GM20000 (cell line): ENCODE measurements around the gene IMMP2L.
A peak's percentile ranks its signal among the peaks of the same experiment; 100 is the strongest.

ENCODE experiments used
- DNase-seq: peaks from one replicate; pipeline ENCODE4 v3.0.0; 2012; ENCODE audit warnings: low spot score
- TF ChIP-seq, protein P1 (sequence below): IDR thresholded peaks from 2 replicates; pipeline ENCODE4 v1.5.1; 2012; ENCODE audit warnings: mild to moderate bottlenecking, control low read depth; ENCODE audit errors: extremely low read depth, missing control alignments

Gene IMMP2L

DNA sequence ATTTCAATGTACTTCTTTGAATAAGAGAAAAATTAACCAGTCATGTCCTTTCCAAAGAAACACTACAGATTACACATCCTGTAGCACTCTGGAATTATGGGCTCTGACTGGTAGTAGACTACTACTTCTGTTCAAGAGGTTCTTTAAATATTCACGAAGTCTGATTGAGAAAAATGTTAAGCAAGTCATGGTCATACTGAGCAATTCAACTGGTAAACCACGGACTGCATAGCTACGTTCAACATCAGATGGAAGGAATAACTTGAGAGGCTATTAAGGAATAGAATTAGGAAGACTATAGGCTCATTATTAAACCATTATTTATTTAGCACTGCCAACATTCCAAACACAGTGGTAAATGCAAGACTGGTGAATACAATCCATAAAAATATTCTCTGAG is 160.8 kb downstream of the IMMP2L start:
- no peak for DNase-seq
- TF ChIP-seq, protein P1, sequence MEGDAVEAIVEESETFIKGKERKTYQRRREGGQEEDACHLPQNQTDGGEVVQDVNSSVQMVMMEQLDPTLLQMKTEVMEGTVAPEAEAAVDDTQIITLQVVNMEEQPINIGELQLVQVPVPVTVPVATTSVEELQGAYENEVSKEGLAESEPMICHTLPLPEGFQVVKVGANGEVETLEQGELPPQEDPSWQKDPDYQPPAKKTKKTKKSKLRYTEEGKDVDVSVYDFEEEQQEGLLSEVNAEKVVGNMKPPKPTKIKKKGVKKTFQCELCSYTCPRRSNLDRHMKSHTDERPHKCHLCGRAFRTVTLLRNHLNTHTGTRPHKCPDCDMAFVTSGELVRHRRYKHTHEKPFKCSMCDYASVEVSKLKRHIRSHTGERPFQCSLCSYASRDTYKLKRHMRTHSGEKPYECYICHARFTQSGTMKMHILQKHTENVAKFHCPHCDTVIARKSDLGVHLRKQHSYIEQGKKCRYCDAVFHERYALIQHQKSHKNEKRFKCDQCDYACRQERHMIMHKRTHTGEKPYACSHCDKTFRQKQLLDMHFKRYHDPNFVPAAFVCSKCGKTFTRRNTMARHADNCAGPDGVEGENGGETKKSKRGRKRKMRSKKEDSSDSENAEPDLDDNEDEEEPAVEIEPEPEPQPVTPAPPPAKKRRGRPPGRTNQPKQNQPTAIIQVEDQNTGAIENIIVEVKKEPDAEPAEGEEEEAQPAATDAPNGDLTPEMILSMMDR = no peak

DNA sequence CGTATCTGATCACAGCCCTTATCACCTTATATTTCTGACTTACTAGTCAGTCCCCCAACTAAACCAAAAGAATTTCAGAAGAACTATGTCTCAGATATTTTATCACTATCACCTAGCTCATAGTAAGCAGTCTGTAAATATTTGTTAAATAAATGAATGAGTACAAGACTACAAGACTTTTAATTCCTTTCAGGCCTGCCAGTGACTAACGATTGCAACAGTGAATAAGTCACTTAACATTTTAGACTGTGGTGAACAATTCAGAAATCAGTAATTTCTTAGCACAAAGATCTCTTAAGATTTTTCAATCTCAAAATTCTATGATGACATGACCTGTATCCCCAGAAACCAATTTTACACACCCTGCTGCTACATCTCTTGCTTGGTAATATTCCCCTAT is 162.2 kb downstream of the IMMP2L start:
- TF ChIP-seq, protein P1 = no peak

DNA sequence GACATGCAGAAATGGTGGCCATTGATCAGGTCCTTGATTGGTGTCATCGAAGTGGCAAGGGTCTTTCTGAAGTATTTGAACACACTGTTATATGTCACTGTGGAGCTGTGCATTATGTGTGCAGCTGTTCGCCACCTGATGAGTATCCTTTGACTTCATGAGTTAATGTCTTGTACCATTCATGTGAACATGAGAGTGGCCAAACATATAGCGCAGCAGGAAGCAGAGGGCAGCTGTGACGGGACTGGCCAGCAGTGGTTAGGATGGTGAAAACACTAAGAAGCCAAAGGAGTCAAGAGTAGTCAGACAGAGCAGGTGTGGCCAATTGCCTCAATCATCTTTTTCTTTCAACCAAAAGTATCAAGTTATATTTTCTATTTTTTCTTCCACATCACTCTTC is 167.4 kb downstream of the IMMP2L start:
- no peak for DNase-seq

More for the DNA sequence above, 162.2 kb downstream of the IMMP2L start:
- DNase-seq = no peak

DNA sequence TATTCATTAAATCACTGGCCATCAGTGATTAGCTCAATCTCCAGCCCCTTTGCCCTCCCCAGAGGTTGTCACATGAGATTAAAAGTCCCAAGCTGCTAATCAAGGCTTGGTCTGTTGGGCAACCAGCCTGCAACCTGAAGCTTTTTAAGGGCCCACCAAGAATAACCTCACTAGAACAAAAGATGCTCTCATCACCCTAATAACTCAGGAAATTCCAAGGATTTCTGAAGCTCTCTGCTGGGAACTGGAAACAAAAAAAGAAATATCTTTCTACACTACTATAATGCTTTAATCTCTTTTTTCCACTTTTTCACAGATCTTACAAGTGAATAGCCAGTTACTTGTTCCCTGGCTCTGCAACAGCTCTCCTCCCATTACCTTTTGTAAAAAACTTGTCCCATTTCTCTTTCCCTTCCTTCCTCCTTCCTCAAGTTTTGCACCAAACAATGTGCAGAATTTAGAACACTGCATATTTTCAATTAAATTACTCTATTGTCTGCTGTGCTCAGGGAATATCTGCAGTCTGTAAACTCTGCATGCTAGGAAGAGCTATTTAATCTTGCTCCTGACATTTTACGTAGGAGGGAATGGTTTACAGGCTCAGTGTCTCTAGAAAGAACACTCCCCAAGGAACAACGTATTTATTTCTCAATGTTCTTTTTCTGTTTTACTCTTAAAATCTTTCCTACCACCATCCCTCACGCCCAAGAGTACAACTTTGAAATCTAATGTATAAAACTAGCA is 169.1 kb downstream of the IMMP2L start:
- TF ChIP-seq, protein P1 = no peak
- no peak for DNase-seq

More for the DNA sequence above, 167.4 kb downstream of the IMMP2L start:
- TF ChIP-seq, protein P1 = no peak

DNA sequence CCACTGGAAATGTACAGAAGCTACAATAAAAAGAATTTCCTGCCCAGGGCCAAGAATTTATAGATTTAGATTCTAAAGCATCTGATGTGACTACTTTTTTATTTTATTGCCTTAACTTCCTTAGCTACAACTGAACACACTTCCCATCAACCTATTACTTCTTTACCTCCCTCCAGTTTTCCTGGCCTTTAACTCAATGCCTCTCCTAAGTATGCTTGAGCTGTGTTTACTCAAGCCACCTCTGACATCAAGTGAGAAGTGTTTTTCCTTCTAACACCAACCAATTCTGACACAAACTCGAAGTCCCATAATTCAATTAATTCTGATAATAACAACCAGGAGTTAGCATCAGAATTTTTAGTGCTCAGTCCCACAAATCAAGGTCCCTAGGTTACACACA is 170.0 kb downstream of the IMMP2L start:
- TF ChIP-seq, protein P1 = no peak
- no peak for DNase-seq

DNA sequence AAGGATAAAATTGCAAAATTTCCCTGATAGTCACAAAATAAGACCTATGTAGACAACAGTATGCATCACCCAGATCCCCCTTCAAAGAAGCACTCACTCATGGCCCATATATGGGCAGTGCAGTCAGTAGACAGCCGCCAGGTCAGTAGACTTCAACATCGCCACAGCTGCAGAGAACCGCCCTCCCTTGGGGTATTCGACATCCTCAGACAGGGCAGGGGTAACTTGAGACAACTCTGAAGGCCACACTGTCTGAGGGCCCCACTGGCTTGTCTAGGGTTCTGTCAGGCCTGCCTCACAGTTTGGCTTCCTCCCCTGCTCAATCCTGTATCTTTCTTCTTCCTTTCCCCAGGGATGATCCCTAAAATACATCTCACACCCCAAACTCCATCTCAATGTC is 172.3 kb downstream of the IMMP2L start:
- TF ChIP-seq, protein P1 = no peak
- no peak for DNase-seq

DNA sequence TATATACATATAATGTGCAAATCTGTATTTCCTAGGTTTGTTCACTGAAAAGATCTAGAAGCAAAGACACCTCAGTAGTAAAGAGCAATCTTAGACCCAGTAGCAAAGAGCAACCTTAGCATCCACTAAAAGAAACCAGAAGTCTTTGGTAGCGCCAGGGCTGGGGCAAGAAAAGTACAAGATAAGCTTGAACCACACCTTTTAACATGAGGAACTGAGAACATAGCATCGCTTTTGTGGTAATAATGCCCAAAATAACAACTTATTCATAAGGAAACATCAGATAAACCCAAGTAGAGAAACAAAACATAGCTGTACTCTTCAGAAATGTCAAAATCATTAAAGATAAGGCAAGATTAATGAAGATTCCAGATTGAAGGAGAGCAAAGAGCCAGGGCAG is 173.4 kb downstream of the IMMP2L start:
- DNase-seq = peak; percentile 9
- TF ChIP-seq, protein P1 = no peak
